Omental fat pad (tissue), 4 donors: ENCODE data around the gene MCM7. TPM values are rescaled to one million over a fixed set of nuclear protein-coding genes. Genes with fewer than 3 reads are reported as not detected.
A peak's percentile ranks its signal among the peaks of the same experiment; 100 is the strongest.

ENCODE experiments used
- ATAC-seq: fragments of 150-250 bp; one replicate; pipeline ENCODE4 v1.9.1; 2016; ENCODE audit warnings: mild to moderate bottlenecking, moderate library complexity; ENCODE audit not compliant: low FRiP score
- DNase-seq: peaks from one replicate; pipeline ENCODE4 v3.0.0-alpha.2; 2019; ENCODE audit warnings: low spot score
- total RNA-seq, 4 donors: library from RNA; depleted of rRNA; stranded (reverse); fragments of >200 nt; gene quantifications; one replicate each; pipeline ENCODE4 v1.1.0, GENCODE V29; 2016
- TF ChIP-seq, protein P1 (sequence below), 3 donors: fragments of 450-650 bp; IDR thresholded peaks; one replicate each; pipeline ENCODE4 v1.5.1; 2016 to 2017; ENCODE audit warnings: antibody characterized with exemption in 3 of 3, mild to moderate bottlenecking in 3 of 3, moderate library complexity in 2 of 3

Gene MCM7
- total RNA-seq, 4 donors from 2014 or later = 17.6 to 42.7 (median 28.7) TPM

DNA sequence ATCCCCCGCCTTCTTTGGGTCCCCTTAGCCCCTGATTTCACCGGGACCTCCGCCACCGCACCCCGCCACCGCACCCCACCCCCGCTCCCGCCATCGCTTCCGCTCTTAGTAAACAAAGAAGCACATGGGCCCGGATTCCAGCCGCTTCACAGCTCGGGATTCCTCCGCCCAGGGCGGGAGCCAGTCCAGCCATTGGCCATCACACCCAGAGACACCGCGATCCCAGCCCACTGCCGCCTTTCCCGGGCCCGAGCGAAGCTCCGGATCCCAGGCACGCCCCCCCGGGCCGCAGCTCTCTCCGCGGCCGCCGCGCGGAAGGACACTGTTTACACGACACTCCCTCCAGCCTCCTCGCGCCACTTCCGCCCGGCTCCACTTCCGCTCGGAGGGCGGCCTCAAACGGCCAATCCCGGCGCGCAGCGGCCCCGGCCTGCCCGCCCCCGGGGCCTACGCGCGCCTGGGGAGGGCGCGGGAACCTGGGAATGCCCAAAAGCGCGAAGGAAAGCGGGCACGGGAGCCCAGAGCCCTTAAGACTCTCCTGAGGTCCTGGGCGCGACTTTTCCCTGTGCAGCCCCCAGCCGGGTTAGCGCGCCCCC, 679 bp downstream of the MCM7 start:
- TF ChIP-seq, protein P1, sequence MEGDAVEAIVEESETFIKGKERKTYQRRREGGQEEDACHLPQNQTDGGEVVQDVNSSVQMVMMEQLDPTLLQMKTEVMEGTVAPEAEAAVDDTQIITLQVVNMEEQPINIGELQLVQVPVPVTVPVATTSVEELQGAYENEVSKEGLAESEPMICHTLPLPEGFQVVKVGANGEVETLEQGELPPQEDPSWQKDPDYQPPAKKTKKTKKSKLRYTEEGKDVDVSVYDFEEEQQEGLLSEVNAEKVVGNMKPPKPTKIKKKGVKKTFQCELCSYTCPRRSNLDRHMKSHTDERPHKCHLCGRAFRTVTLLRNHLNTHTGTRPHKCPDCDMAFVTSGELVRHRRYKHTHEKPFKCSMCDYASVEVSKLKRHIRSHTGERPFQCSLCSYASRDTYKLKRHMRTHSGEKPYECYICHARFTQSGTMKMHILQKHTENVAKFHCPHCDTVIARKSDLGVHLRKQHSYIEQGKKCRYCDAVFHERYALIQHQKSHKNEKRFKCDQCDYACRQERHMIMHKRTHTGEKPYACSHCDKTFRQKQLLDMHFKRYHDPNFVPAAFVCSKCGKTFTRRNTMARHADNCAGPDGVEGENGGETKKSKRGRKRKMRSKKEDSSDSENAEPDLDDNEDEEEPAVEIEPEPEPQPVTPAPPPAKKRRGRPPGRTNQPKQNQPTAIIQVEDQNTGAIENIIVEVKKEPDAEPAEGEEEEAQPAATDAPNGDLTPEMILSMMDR (IDR thresholded peaks at IDR 0.05) = no peak
- DNase-seq (peak; percentile 82), ATAC-seq (peak; percentile 87)

DNA sequence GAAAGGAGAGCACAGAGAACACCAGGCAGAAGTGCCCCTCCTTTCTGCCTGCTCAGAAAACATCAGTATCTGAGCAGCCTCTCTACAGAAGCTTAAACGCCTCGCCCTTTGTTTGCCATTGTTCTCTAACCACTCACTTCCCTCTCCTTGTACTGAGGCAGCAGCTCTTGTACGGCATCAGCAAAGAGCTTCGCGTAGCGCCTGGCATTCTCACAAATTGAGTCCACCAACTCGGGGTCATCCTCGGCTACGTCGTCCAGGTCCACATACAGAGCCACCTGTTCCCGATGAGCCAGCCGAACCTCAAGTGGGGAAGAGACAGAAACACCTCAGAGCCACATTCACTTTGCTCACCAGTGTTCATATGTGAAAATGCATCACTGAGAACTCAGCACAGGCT, 1.7 kb downstream of the MCM7 start:
- no peak for DNase-seq
- no peak for ATAC-seq
- TF ChIP-seq, protein P1 (IDR thresholded peaks at IDR 0.05) = no peak

DNA sequence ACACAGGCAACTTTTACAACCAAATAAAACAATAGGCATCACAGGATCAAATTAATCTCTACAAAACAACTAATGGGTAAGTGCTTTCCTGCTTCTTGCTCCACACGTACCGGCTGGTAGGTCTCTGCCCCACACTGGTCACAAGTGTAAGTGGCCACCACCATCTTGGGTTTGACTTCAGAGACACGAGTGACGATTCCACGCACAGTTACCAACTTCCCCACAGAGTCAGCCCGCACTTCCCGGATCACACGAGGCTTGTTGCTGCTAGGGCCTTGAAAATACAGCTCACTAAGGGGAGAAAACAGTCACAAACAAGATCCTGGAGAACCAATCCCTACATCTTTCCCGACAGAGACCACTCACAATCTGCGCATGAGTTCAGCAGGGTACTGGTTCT, 2.3 kb downstream of the MCM7 start:
- TF ChIP-seq, protein P1 (IDR thresholded peaks at IDR 0.05) = no peak
- no peak for DNase-seq

DNA sequence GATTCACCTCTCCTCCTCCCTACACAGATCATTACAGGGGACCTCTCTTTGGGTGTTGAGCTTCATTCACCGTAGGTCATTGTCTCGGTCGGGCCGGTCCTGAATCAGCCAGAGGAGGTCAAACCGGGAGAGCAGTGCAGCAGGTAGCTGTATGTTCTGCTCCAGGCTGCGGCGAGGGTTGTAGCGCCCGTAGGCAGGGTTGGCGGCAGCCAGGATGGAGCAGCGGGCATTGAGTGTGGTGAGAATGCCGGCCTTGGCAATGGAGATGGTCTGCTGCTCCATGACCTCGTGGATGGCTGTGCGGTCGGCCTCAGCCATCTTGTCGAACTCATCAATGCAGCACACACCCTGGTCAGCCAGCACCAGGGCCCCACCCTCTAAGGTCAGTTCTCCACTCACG, 5.5 kb downstream of the MCM7 start:
- no peak for DNase-seq
- TF ChIP-seq, protein P1 (IDR thresholded peaks at IDR 0.05) = no peak
- no peak for ATAC-seq

More for the DNA sequence above, 2.3 kb downstream of the MCM7 start:
- no peak for ATAC-seq

DNA sequence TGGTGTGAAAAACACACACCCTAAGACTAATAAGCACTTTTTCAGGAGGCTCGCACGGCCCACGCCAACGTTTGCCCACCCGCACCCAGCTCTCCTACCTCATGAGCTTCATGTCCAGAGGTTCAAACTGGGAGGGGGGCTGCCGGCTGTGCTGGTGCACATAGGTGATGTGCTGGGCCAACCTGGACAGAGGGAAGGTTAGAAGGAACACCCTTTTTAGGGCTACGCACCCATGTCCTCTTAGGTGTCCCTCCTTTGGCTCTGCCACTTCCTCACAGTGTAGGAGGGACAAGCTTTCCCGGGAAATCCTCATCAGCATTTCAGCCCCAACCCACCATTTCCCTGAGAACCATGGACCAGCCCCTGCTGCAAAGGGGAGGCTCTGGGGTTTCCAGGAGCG, 5.9 kb downstream of the MCM7 start:
- TF ChIP-seq, protein P1 (IDR thresholded peaks at IDR 0.05) = no peak
- no peak for ATAC-seq
- no peak for DNase-seq

- TF ChIP-seq, protein P1 (IDR thresholded peaks at IDR 0.05) = no peak
- DNase-seq (no peak), ATAC-seq (no peak)
These were observed 7.2 kb downstream of the MCM7 start for GRCh38 chr7:100093925-100094486.

- no peak for DNase-seq
- TF ChIP-seq, protein P1 (IDR thresholded peaks at IDR 0.05) = no peak
- no peak for ATAC-seq
These were observed 7.7 kb downstream of the MCM7 start for GRCh38 chr7:100093498-100093897.
